Stimulated activated memory B cell treated with anti-CD40 and anti-IgM and Interleukin-4, amounts not matched to agents 10 μg/mL and 1 μg/mL and 100 μg/mL, for 72 hours (primary cell): ENCODE data around the gene TMEM191C.

Experiments
- ATAC-seq: fragments of 150-1000 bp; cut with Tn5 transposase; 2 replicates; pipeline ENCODE4 v1.10.0; 2021
- H3K27ac Mint-ChIP-seq: one replicate; pipeline ENCODE4 v1.8.0; 2022; ENCODE audit warnings: mild to moderate bottlenecking, mixed read lengths
- H3K27me3 Mint-ChIP-seq: one replicate; pipeline ENCODE4 v1.8.0; 2022; ENCODE audit warnings: mixed read lengths
- H3K36me3 Mint-ChIP-seq: one replicate; pipeline ENCODE4 v1.8.0; 2022; ENCODE audit warnings: mixed read lengths
- H3K4me1 Mint-ChIP-seq: one replicate; pipeline ENCODE4 v1.8.0; 2022; ENCODE audit warnings: mixed read lengths
- H3K4me3 Mint-ChIP-seq: one replicate; pipeline ENCODE4 v1.8.0; 2022; ENCODE audit warnings: mild to moderate bottlenecking, moderate library complexity, mixed read lengths
- H3K9me3 Mint-ChIP-seq: one replicate; pipeline ENCODE4 v1.8.0; 2022; ENCODE audit warnings: mixed read lengths

Gene TMEM191C

DNA sequence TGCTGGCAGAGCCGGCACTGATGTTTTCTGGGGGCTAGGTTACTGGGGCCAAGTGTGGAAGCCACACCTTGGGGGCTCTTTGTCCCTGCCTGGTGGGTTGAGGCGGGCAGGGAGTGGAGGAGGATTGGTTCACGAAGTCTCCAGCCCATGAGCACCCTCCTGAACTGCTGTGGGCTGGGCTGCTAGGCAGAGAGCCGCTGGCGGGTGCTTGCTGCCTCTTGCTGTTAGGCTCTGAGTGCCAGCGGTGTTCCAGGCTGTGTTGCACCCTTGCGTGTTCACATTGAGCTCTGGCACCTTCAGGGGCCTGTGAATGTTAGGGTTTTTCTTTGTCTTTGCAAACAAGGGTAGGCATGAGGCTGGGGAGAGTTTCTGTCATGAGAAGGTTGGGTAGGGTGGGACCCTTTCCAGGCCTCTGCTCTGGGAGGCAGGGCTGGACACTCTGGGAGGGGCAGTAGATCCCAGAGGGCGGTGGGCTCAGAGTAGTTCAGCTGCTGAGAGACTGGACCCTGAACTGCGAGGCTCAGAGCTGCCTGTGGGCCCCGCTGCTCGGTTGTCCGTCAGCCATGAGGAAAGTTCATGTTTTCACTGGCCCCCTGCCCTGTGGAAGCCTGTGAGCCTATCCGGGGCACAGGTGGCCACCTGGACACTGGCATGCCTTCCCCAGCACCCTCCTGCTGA, 24.0 kb upstream of the TMEM191C start:
- Mint-ChIP-seq H3K27me3 (no peaks in the 10 kb centered on the region), H3K4me1 (no peaks in the 10 kb centered on the region), H3K36me3 (peaks cover 17% of the 10 kb centered on the region), H3K9me3 (no peaks in the 10 kb centered on the region), H3K27ac (no peak overlapping the region), H3K4me3 (no peak overlapping the region)
- ATAC-seq, result no peak

- Mint-ChIP-seq H3K9me3 (no peaks in the 10 kb centered on the region), H3K4me1 (no peaks in the 10 kb centered on the region), H3K4me3 (no peak overlapping the region), H3K27ac (no peak overlapping the region), H3K27me3 (no peaks in the 10 kb centered on the region), H3K36me3 (peaks cover 17% of the 10 kb centered on the region)
- no peak for ATAC-seq
These were observed 23.3 kb upstream of the TMEM191C start for GRCh38 chr22:21443735-21444421.

DNA sequence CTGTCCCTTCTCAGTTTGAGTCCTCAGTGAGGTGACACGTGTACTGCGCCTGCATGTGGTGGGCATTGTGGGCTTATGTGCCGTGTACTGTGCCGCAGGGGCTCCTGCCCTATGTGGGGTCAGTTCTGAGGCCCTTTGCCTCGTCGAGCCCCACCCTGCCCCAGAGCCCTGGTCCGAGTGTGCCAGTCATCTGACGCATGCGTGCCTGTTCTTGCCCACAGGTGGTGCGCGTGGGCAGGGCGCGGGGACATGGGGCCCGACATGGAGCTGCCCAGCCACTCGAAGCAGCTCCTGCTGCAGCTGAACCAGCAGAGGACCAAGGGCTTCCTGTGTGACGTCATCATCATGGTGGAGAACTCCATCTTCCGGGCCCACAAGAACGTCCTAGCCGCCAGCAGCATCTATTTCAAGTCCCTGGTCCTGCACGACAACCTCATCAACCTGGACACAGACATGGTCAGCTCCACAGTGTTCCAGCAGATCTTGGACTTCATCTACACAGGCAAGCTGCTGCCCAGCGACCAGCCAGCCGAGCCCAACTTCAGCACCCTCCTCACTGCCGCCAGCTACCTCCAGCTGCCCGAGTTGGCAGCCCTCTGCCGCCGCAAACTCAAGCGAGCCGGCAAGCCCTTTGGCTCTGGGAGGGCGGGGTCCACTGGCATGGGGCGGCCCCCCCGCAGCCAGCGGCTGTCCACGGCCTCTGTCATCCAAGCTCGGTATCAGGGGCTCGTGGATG, 22.3 kb upstream of the TMEM191C start:
- no peak for ATAC-seq
- H3K4me1 Mint-ChIP-seq, result no peaks in the 10 kb centered on the region
- no peak overlapping the region for H3K27ac Mint-ChIP-seq
- no peak overlapping the region for H3K4me3 Mint-ChIP-seq
- H3K27me3 Mint-ChIP-seq, result no peaks in the 10 kb centered on the region
- peaks cover 17% of the 10 kb centered on the region for H3K36me3 Mint-ChIP-seq
- no peaks in the 10 kb centered on the region for H3K9me3 Mint-ChIP-seq

DNA sequence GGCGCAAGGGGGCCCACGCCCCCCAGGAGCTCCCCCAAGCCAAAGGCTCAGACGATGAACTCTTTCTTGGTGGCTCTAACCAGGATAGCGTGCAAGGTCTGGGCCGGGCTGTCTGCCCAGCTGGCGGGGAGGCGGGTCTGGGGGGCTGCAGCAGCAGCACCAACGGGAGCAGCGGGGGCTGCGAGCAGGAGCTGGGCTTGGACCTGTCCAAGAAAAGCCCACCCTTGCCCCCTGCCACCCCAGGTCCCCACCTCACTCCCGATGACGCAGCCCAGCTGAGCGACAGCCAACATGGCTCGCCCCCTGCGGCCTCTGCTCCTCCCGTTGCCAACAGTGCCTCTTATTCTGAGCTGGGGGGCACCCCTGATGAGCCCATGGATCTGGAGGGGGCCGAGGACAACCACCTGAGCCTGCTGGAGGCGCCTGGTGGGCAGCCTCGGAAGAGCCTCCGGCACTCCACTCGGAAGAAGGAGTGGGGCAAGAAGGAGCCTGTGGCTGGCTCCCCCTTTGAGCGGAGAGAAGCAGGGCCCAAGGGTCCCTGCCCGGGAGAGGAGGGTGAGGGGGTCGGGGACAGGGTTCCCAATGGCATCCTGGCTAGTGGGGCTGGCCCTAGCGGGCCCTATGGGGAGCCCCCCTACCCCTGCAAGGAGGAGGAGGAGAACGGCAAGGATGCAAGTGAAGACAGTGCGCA, 21.6 kb upstream of the TMEM191C start:
- no peak for ATAC-seq
- Mint-ChIP-seq H3K27ac (no peak overlapping the region), H3K4me3 (no peak overlapping the region), H3K27me3 (no peaks in the 10 kb centered on the region), H3K4me1 (no peaks in the 10 kb centered on the region), H3K9me3 (no peaks in the 10 kb centered on the region), H3K36me3 (peaks cover 17% of the 10 kb centered on the region)

DNA sequence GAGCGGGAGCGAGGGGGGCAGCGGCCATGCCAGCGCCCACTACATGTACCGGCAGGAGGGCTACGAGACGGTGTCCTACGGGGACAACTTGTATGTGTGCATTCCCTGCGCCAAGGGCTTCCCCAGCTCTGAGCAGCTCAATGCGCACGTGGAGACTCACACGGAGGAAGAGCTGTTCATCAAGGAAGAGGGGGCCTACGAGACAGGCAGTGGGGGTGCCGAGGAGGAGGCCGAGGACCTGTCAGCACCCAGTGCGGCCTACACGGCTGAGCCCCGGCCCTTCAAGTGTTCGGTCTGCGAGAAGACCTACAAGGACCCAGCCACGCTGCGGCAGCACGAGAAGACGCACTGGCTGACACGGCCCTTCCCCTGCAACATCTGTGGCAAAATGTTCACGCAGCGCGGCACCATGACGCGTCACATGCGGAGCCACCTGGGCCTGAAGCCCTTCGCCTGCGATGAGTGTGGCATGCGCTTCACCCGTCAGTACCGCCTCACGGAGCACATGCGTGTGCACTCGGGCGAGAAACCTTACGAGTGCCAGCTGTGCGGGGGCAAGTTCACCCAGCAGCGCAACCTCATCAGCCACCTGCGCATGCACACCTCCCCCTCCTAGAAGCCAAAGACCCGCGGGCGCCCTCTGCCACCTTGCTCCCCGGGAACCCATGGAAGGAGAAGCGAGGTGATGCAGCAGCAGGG, 20.9 kb upstream of the TMEM191C start:
- Mint-ChIP-seq H3K27me3 (no peaks in the 10 kb centered on the region), H3K27ac (no peak overlapping the region), H3K36me3 (peaks cover 17% of the 10 kb centered on the region), H3K9me3 (no peaks in the 10 kb centered on the region), H3K4me1 (no peaks in the 10 kb centered on the region), H3K4me3 (no peak overlapping the region)
- no peak for ATAC-seq

DNA sequence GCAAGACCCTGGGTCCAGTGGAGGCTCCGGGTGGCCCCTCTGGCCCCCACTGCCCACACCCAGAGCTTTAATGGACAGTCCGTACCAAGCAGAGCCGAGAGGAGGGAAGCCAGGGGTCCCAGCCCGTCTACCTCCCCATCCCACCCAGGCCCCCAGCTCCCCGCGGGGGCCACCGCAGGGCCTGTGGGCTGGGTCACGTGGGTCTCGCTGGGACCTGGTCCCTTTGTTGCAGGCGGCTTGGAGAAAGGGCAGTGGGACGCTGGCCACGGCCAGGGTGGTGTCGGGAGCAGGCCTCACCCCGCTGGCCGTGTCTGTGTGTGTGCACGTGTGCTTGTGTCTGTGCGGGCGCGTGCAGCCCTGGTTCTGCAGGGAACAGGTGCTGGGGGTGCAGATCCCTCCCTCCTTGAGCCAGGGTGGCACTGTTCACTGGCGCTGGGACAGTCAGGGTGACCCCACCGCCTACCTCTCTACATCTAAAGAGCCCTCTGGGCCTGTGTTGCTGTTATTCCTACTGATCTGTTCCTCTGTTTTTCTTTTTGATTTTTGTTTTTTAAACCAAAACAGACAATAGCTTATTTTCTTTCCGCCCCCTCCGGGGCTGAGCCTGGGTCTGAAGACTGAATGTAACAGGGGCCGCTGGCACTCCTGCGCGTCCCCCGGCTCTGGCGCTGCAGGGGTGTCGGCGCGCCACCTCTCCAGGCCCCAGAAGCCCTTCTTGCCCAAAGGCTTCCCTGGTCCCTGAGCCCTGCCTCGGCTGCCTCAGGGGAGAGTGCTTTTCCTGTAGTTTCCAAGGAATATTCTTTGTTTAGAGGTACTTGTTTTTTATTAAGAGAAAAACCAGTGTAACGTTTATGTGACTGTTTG, 20.1 kb upstream of the TMEM191C start:
- Mint-ChIP-seq H3K4me3 (no peak overlapping the region), H3K9me3 (no peaks in the 10 kb centered on the region), H3K36me3 (peaks cover 17% of the 10 kb centered on the region), H3K27me3 (no peaks in the 10 kb centered on the region), H3K4me1 (no peaks in the 10 kb centered on the region), H3K27ac (no peak overlapping the region)
- ATAC-seq, result no peak

DNA sequence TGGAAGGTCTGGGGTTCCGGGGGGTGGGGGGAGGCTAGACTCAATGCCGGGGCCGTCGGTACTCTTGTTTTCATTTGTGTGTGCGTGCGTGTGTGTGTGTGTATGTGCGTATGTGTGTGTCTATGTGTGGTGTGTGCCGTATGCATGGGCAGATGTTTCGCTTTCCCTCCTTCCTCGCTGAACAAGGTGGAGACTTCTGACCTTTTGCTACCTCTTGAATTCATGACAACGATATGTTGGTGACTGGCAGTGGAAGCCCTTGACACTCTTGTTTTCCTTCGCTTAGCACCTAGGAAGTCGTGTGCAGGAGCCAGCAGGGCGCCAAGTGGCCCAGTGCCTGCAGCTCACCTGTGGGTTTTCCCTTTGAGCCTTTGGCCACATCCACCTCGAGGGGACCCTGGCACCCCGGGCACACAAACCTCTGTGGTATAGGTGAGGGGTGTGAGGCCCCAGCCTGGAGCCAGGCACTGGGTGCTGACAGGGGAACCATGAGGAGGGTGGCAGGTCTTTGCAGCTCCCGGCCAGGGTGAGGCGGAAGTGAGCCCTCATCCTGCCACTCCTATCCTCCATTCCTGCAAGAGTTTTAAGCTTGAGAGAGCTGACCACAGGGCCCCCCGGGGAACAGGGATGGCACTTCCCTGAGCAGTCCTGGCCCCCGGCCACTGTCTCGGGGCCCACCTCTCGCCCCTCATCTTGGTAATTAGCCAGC, 19.3 kb upstream of the TMEM191C start:
- Mint-ChIP-seq H3K4me3 (no peak overlapping the region), H3K9me3 (no peaks in the 10 kb centered on the region), H3K36me3 (peaks cover 17% of the 10 kb centered on the region), H3K27ac (no peak overlapping the region), H3K27me3 (no peaks in the 10 kb centered on the region), H3K4me1 (no peaks in the 10 kb centered on the region)
- ATAC-seq, result no peak

DNA sequence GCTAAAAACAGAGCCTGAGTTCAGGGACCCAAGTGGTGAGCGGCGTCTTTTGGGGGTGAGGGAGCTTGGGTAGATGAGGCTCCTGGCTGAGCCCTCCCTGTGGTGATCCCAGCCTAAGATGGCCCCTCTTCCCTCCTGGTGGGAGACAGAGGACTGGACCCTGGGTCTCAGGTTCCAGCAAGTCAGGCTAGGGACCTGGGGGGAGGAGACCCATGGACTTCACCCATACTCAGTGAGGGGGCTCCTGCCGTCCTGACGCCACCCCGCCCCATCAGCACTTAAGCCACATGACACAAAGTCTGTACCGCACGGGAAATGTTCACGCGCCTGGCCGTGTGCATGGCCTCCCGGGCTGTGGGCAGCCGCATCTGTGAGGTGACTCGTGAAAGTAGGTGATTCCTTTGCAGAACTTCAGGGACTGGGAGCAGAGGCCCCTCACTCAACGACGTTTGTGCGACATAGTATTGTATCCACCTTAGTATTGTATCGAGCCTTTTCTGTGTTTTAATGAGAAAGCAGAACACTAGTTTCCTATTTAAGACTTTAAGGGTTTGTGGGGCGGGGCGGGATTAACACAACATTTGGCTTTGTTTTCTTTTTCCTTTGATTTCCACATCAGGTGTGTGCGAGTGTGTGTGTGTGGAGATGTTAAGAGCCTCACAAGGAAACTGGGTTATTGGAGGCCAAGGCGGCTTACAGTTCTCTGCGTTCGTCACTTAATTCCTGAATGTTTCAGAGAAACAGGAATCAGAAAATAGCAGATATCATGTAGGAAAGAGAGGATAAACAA, 18.4 kb upstream of the TMEM191C start:
- Mint-ChIP-seq H3K9me3 (no peaks in the 10 kb centered on the region), H3K36me3 (peaks cover 17% of the 10 kb centered on the region), H3K4me1 (no peaks in the 10 kb centered on the region), H3K4me3 (no peak overlapping the region), H3K27ac (no peak overlapping the region), H3K27me3 (no peaks in the 10 kb centered on the region)
- ATAC-seq, result no peak

DNA sequence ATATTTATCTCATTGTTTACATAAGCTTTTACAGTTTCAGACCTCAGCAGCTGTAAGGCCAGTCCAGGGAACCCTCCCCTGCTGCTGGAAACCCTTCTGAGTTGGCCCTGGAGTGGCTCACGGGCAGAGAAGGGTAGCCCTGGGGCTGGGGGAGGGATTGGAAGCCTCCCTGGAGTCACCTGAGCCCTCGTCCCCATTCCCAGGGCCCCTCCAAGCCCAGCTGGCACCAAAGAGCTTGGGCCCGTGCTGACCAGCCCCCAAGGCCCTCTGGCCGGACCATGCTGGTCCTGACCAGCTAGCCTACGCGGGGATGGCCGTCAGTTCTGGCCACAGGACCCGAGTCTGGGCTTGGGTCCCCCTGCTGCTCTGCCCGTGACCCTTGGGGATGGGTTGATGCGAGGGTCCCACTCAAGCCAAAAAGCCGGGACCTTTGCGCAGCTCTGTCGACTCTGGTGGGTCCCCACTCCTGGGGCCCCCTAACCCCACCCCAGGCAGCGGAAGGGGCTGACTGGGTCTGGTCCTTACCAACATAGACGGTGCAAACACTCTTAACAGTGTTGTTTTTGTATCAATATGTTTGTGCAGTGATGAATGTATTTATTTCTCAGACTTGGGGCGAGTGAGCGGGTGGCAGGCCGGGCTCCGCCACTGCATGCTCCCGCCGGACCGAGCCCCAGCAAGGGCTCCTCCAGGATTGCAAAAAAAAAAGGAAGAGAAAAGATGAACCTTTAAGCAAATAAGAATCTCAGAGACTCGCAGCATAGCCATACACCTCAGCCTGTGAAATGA, 17.5 kb upstream of the TMEM191C start:
- no peaks in the 10 kb centered on the region for H3K9me3 Mint-ChIP-seq
- no peaks in the 10 kb centered on the region for H3K4me1 Mint-ChIP-seq
- H3K4me3 Mint-ChIP-seq, result no peak overlapping the region
- ATAC-seq, result no peak
- no peaks in the 10 kb centered on the region for H3K27me3 Mint-ChIP-seq
- H3K27ac Mint-ChIP-seq, result no peak overlapping the region
- peaks cover 17% of the 10 kb centered on the region for H3K36me3 Mint-ChIP-seq

DNA sequence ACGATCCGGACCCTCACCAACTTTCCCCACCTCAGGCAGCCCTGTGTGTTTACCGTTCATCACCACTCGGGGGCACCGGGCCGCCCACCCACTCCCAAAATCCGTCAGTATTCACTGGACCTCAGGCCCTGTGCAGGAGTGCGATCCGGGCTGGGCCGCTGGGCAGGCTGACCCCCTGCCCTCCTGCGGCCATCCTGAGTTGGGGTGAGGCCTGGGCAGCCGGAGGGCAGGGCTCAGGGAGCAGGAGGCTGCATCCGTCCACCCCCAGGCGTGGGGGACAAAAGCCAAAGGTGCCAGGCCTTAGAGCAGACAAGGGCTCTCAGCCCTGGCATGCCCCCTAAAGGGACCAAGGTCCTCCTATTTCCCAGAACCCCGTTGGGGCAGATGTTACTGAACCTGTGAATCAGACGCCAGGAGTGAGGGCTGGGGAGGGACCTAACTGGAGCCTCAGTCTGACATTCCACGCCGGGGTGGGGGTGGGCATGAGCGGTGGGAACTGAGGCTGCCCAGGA, 16.8 kb upstream of the TMEM191C start:
- Mint-ChIP-seq H3K27me3 (no peaks in the 10 kb centered on the region), H3K27ac (no peak overlapping the region), H3K36me3 (peaks cover 17% of the 10 kb centered on the region), H3K4me1 (no peaks in the 10 kb centered on the region), H3K9me3 (no peaks in the 10 kb centered on the region), H3K4me3 (no peak overlapping the region)
- ATAC-seq, result no peak

- Mint-ChIP-seq H3K36me3 (peaks cover 14% of the 10 kb centered on the region), H3K27ac (no peak overlapping the region), H3K4me1 (no peaks in the 10 kb centered on the region), H3K4me3 (no peak overlapping the region), H3K27me3 (no peaks in the 10 kb centered on the region), H3K9me3 (no peaks in the 10 kb centered on the region)
- ATAC-seq, result peak; percentile 25
These were observed 16.3 kb upstream of the TMEM191C start for GRCh38 chr22:21450858-21451353.
